ENCODE results near the gene FSTL4. TPM values are rescaled to one million over a fixed set of nuclear protein-coding genes. Genes with fewer than 3 reads are reported as not detected.
"Not testable (repeated sequence)": the region's sequence is repeated elsewhere in the genome, so short reads cannot be mapped to it uniquely, and the experiment has no call there.

The FSTL4 gene
- total RNA-seq, 1 donor from 2014 or later = not detected

- no peak for DNase-seq (ENCODE audit: low spot score)
Measured at GRCh38 chr5:133457439-133458355, 154.6 kb downstream of the FSTL4 start.

- DNase-seq (ENCODE audit: low spot score) = no peak
Measured at GRCh38 chr5:133456933-133457402, 155.4 kb downstream of the FSTL4 start.

- DNase-seq (ENCODE audit: low spot score) = no peak
Measured at GRCh38 chr5:133455676-133456075, 156.7 kb downstream of the FSTL4 start.

- no peak for DNase-seq (ENCODE audit: low spot score)
Measured at GRCh38 chr5:133454442-133454841, 157.9 kb downstream of the FSTL4 start.

GRCh38 chr5:133453831-133454230 is 158.5 kb downstream of the FSTL4 start:
- DNase-seq (ENCODE audit: low spot score) = no peak

- DNase-seq (ENCODE audit: low spot score) = no peak
Measured at GRCh38 chr5:133453084-133453780, 159.1 kb downstream of the FSTL4 start.

GRCh38 chr5:133451926-133452325 is 160.4 kb downstream of the FSTL4 start:
- no peak for DNase-seq (ENCODE audit: low spot score)

GRCh38 chr5:133450286-133450685 is 162.1 kb downstream of the FSTL4 start:
- no peak for DNase-seq (ENCODE audit: low spot score)

- DNase-seq (ENCODE audit: low spot score) = no peak
Measured at GRCh38 chr5:133449181-133449580, 163.2 kb downstream of the FSTL4 start.

- no peak for DNase-seq (ENCODE audit: low spot score)
Measured at GRCh38 chr5:133446440-133446839, 165.9 kb downstream of the FSTL4 start.

- DNase-seq (ENCODE audit: low spot score) = no peak
Measured at GRCh38 chr5:133445744-133446143, 166.6 kb downstream of the FSTL4 start.

GRCh38 chr5:133445204-133445603 is 167.1 kb downstream of the FSTL4 start:
- DNase-seq (ENCODE audit: low spot score) = not testable (repeated sequence)

GRCh38 chr5:133444711-133445110 is 167.6 kb downstream of the FSTL4 start:
- no peak for DNase-seq (ENCODE audit: low spot score)

GRCh38 chr5:133441166-133441815 is 171.1 kb downstream of the FSTL4 start:
- no peak for DNase-seq (ENCODE audit: low spot score)

GRCh38 chr5:133440467-133441115 is 171.8 kb downstream of the FSTL4 start:
- DNase-seq (ENCODE audit: low spot score) = no peak

- DNase-seq (ENCODE audit: low spot score) = no peak
Measured at GRCh38 chr5:133439859-133440258, 172.5 kb downstream of the FSTL4 start.

GRCh38 chr5:133438487-133438886 is 173.9 kb downstream of the FSTL4 start:
- no peak for DNase-seq (ENCODE audit: low spot score)

- DNase-seq (ENCODE audit: low spot score) = no peak
Measured at GRCh38 chr5:133434336-133434735, 178.0 kb downstream of the FSTL4 start.

GRCh38 chr5:133433641-133434040 is 178.7 kb downstream of the FSTL4 start:
- no peak for DNase-seq (ENCODE audit: low spot score)

GRCh38 chr5:133432956-133433532 is 179.3 kb downstream of the FSTL4 start:
- DNase-seq (ENCODE audit: low spot score) = no peak

GRCh38 chr5:133431326-133431865 is 180.9 kb downstream of the FSTL4 start:
- DNase-seq (ENCODE audit: low spot score) = no peak
